Parathyroid adenoma (tissue), 2 donors: Measurements from ENCODE around the gene ARHGEF37.

ENCODE experiments used
- H2AFZ ChIP-seq: fragments of 300-600 bp; sonication (generic); one replicate; pipeline ENCODE4 v1.7.0; 2017; ENCODE audit warnings: antibody characterized with exemption, mild to moderate bottlenecking
- H3K27ac ChIP-seq: fragments of 300-600 bp; sonication (generic); one replicate; pipeline ENCODE4 v1.7.0; 2017
- H3K27me3 ChIP-seq: fragments of 300-600 bp; sonication (generic); one replicate; pipeline ENCODE4 v1.7.0; 2017; ENCODE audit warnings: low read length; ENCODE audit not compliant: control insufficient read depth, insufficient read depth
- H3K36me3 ChIP-seq: fragments of 300-600 bp; sonication (generic); one replicate; pipeline ENCODE4 v1.7.0; 2017; ENCODE audit warnings: low read length; ENCODE audit not compliant: control insufficient read depth, insufficient read depth
- H3K4me1 ChIP-seq: fragments of 300-600 bp; sonication (generic); one replicate; pipeline ENCODE4 v1.7.0; 2017; ENCODE audit warnings: control low read depth
- H3K4me2 ChIP-seq: fragments of 300-600 bp; sonication (generic); one replicate; pipeline ENCODE4 v1.7.0; 2017; ENCODE audit warnings: low read length
- H3K4me3 ChIP-seq: fragments of 300-600 bp; sonication (generic); one replicate; pipeline ENCODE4 v1.7.0; 2017; ENCODE audit warnings: low read depth, low read length
- H3K79me2 ChIP-seq: fragments of 300-600 bp; sonication (generic); one replicate; pipeline ENCODE4 v1.7.0; 2017; ENCODE audit warnings: control low read depth
- H3K9ac ChIP-seq: fragments of 300-600 bp; sonication (generic); one replicate; pipeline ENCODE4 v1.7.0; 2017; ENCODE audit warnings: mild to moderate bottlenecking
- H3K9me3 ChIP-seq: fragments of 300-600 bp; sonication (generic); one replicate; pipeline ENCODE4 v1.7.0; 2017; ENCODE audit warnings: low read length; ENCODE audit not compliant: control insufficient read depth
- CTCF ChIP-seq: fragments of 300-600 bp; sonication (generic); IDR thresholded peaks from one replicate; pipeline ENCODE4 v1.7.0; 2017; ENCODE audit warnings: antibody characterized with exemption, mild to moderate bottlenecking
- donor health status: primary hyperparathyroidism.

The ARHGEF37 gene

GRCh38 chr5:149549461-149550267 lies 31.6 kb upstream of the ARHGEF37 start:
- peak overlapping the region; percentile 99 for H3K27ac ChIP-seq
- peak overlapping the region; percentile 39 for H2AFZ ChIP-seq
- no peaks in the 10 kb centered on the region for H3K36me3 ChIP-seq
- TF ChIP-seq CTCF = no peak
- peaks cover 55% of the 10 kb centered on the region for H3K79me2 ChIP-seq
- peak overlapping the region; percentile 95 for H3K4me3 ChIP-seq
- H3K27me3 ChIP-seq = no peaks in the 10 kb centered on the region
- H3K9ac ChIP-seq = peak overlapping the region; percentile 99
- peak overlapping the region; percentile 100 for H3K4me2 ChIP-seq
- H3K4me1 ChIP-seq = peaks cover 7% of the 10 kb centered on the region
- no peaks in the 10 kb centered on the region for H3K9me3 ChIP-seq

DNA sequence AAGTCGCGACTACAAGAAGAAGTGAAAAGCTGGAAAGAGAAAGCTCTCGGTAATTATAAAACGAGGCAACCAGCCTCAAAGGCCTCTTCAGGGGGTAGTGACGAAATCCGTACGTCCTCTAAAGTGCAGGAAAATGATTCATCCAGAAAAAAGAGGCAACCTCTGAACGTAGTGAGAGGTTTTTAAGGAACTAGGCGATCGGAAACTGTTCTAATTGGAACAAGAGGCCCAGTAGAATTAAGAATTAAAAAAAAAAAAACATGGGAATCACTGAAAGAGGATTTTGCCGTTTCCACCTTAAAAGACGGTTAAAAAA lies 31.1 kb upstream of the ARHGEF37 start:
- Histone ChIP-seq H3K4me3 (peak overlapping the region; percentile 95), H2AFZ (no peak overlapping the region), H3K4me1 (peaks cover 6% of the 10 kb centered on the region), H3K9me3 (no peaks in the 10 kb centered on the region), H3K79me2 (peaks cover 49% of the 10 kb centered on the region), H3K9ac (peak overlapping the region; percentile 99), H3K4me2 (peak overlapping the region; percentile 100), H3K36me3 (no peaks in the 10 kb centered on the region), H3K27me3 (no peaks in the 10 kb centered on the region), H3K27ac (peak overlapping the region; percentile 99)
- no peak for TF ChIP-seq CTCF

DNA sequence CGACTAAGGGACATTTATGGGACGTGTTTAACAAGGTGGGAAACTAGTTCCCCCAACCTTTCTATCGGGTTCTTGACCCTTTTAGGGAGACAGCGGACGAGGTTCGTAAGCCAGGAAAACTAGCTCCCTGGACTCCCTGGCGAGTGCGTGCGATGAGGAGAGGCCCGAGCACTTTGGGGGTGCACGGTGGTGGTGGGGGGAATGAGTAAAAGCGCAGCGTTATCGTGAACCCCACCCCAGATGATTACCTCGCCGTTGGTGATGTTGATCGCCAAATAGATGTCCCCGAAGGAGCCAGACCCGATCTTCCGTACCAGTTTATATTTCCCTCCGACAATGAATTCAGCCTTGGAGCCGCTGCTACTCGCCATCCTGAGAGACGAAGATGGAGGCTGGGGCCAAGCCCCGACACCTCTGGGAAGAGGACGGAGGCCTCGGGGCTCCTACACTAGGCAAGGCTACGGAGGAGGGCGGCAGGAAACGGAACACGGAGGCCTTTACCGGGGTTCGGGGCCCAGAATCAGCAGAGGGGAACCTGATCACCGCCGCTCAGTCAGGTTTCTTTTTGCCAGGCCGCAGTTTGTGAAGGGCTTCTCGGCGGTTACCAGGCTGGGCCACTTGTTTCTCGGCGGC lies 30.6 kb upstream of the ARHGEF37 start:
- no peaks in the 10 kb centered on the region for H3K27me3 ChIP-seq
- peak overlapping the region; percentile 72 for H2AFZ ChIP-seq
- peaks cover 45% of the 10 kb centered on the region for H3K79me2 ChIP-seq
- peak overlapping the region; percentile 99 for H3K27ac ChIP-seq
- peak overlapping the region; percentile 95 for H3K4me3 ChIP-seq
- peak overlapping the region; percentile 99 for H3K9ac ChIP-seq
- TF ChIP-seq CTCF = no peak
- H3K4me2 ChIP-seq = peak overlapping the region; percentile 100
- H3K9me3 ChIP-seq = no peaks in the 10 kb centered on the region
- no peaks in the 10 kb centered on the region for H3K36me3 ChIP-seq
- peaks cover 2% of the 10 kb centered on the region for H3K4me1 ChIP-seq

DNA sequence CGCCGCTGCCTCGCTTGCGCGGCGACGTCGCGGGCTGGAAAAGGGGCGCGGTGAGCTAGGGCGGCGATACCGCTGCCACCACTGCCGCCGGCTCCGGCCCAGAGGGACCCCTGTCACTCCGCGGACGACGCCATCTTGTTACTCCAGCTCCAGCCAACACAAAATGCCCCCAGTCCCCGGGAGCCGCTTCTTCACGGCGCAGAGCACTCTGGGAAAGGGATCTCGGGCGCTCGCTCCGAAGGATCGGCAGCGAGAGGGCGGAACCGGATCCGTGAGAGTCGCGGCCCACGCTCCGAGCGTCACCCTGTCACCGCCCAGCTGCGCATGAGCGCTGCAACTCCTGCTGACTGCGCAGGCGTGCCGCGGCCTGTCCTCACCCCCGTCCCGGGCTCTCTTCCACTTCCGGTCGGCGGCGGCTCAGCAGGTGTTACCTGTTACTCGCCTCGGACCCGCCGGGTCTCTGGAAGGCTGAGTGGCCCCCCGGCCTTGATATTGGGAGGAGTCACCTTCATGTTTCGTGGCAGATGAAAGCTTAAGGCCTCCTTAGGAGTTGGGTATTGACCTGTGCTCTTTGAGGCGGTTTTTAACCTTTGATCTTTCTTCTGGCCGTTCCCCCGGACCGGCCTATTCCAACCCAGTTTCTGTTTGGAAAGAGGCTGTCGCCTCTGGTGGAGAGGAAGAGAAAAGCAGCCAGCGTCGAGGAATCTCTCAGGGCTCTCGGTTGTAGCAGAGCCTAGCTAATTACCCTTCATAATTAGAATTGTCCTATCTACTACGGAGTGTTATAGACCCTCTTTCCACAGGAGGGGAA lies 29.9 kb upstream of the ARHGEF37 start, which contains the start of gene CSNK1A1:
TSS of gene CSNK1A1 (minus strand) at position 213 of the 811 bp plus-strand sequence. CDS start 475 bp downstream, outside the sequence.
- H3K27me3 ChIP-seq = no peaks in the 10 kb centered on the region
- H3K27ac ChIP-seq = peak within 1 kb of the TSS; percentile 99
- H2AFZ ChIP-seq = peak within 1 kb of the TSS; percentile 72
- peak within 1 kb of the TSS; percentile 95 for H3K4me3 ChIP-seq
- no peaks in the 10 kb centered on the region for H3K9me3 ChIP-seq
- peak; percentile 80 for TF ChIP-seq CTCF
- peaks cover 2% of the 10 kb centered on the region for H3K4me1 ChIP-seq
- H3K4me2 ChIP-seq = peak within 1 kb of the TSS; percentile 100
- H3K36me3 ChIP-seq = no peaks in the 10 kb centered on the region
- H3K9ac ChIP-seq = peak within 1 kb of the TSS; percentile 99
- peaks cover 38% of the 10 kb centered on the region for H3K79me2 ChIP-seq
